Measurements from ENCODE around the gene GPR26. TPM values are rescaled to one million over a fixed set of nuclear protein-coding genes. Genes with fewer than 3 reads are reported as not detected.

Gene GPR26
- total and polyA plus RNA-seq, 2 donors (not counting 1 experiment from before 2014, with no cell fraction given), result not detected

DNA sequence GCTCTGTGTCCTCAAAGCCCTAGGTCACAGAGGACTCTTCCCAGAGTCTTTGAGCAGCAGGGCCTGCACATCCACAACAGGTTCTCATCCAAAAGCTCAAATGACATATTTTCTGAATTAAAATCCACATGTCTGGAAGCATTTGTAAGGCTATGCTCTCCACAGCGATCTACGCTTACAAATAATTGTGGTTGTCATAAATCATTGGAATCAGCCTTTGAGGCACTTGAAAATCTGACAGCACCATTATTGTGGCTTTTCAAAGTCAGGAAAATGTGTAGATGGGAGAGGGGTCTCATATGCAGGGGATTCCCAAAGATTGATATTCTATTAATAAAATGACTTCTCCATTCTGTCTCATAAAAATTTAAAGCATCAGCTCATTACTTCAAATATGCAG, 16.3 kb downstream of the GPR26 start:
- POLR2A ChIA-PET, result no interaction called here
- intact Hi-C loops (cut with micrococcal nuclease), result no loop called here
- peaks cover 26% of the 10 kb centered on the region for H3K27me3 Mint-ChIP-seq
- DNase-seq (no peak), ATAC-seq (ENCODE audit: low read depth) (no peak)
- no CpG with 5 or more reads among the region's 2 CpGs for WGBS (ENCODE audit: insufficient coverage)
- Histone ChIP-seq H3K27ac (ENCODE audit: low read length in 2 of 2) (no peak overlapping the region), H3K9ac (ENCODE audit: low read length) (no peak overlapping the region), H3K36me3 (replicated peaks in 1 of 2; ENCODE audit: control extremely low read depth in 1 of 2, control insufficient read depth in 1 of 2, extremely low read depth in 1 of 2, insufficient read depth in 2 of 2, low read length in 1 of 2) (no peaks in the 10 kb centered on the region), H3K4me3 (ENCODE audit: control extremely low read depth in 1 of 5, extremely low read depth in 1 of 5, insufficient read depth in 1 of 5, low read depth in 2 of 5, low read length in 4 of 5) (no peak overlapping the region), H2AFZ (ENCODE audit: insufficient read depth, low read depth, low read length, poor library complexity, severe bottlenecking) (no peak overlapping the region), H3K4me2 (replicated peaks; ENCODE audit: low read depth, low read length, poor library complexity, severe bottlenecking) (no peak overlapping the region), H3K4me1 (ENCODE audit: control insufficient read depth in 2 of 2, insufficient read depth in 2 of 2, low read length in 2 of 2) (no peaks in the 10 kb centered on the region), H4K20me1 (ENCODE audit: control insufficient read depth, insufficient read depth, low read length, poor library complexity, severe bottlenecking) (no peaks in the 10 kb centered on the region), H3K9me3 (ENCODE audit: control extremely low read depth in 1 of 3, control insufficient read depth in 2 of 3, insufficient read depth in 1 of 3, low read length in 2 of 3) (no peaks in the 10 kb centered on the region), H3K27me3 (replicated peaks in 1 of 4; ENCODE audit: control extremely low read depth in 1 of 4, control insufficient read depth in 3 of 4, insufficient read depth in 4 of 4, low read length in 3 of 4) (peaks cover 0 to 4% (median 0%) of the 10 kb centered on the region in 4 experiments), H3K79me2 (ENCODE audit: control insufficient read depth, insufficient read depth, low read length) (no peaks in the 10 kb centered on the region)
- no peak overlapping the region for H3K4me3 Mint-ChIP-seq
- no peaks in the 10 kb centered on the region for H3K9me3 Mint-ChIP-seq (ENCODE audit: insufficient read depth)
- TF ChIP-seq EZH2 (IDR thresholded peaks at IDR 0.05; ENCODE audit: borderline replicate concordance, insufficient read depth, low read depth, low read length, poor library complexity, severe bottlenecking) (no peak), CTCF (IDR thresholded peaks at IDR 0.05) (no peak)
- CTCF ChIA-PET, result no interaction called here
- no peaks in the 10 kb centered on the region for H3K4me1 Mint-ChIP-seq
- no peak overlapping the region for H3K27ac Mint-ChIP-seq

- POLR2A ChIA-PET, result no interaction called here
- Mint-ChIP-seq H3K9me3 (ENCODE audit: insufficient read depth) (no peaks in the 10 kb centered on the region), H3K4me1 (no peaks in the 10 kb centered on the region), H3K27me3 (peaks cover 26% of the 10 kb centered on the region), H3K4me3 (no peak overlapping the region), H3K27ac (no peak overlapping the region)
- Histone ChIP-seq H3K9ac (ENCODE audit: low read length) (no peak overlapping the region), H3K4me1 (ENCODE audit: control insufficient read depth in 2 of 2, insufficient read depth in 2 of 2, low read length in 2 of 2) (no peaks in the 10 kb centered on the region), H3K79me2 (ENCODE audit: control insufficient read depth, insufficient read depth, low read length) (no peaks in the 10 kb centered on the region), H3K27ac (ENCODE audit: low read length in 2 of 2) (no peak overlapping the region), H3K4me2 (replicated peaks; ENCODE audit: low read depth, low read length, poor library complexity, severe bottlenecking) (no peak overlapping the region), H3K9me3 (ENCODE audit: control extremely low read depth in 1 of 3, control insufficient read depth in 2 of 3, insufficient read depth in 1 of 3, low read length in 2 of 3) (no peaks in the 10 kb centered on the region), H2AFZ (ENCODE audit: insufficient read depth, low read depth, low read length, poor library complexity, severe bottlenecking) (no peak overlapping the region), H3K4me3 (ENCODE audit: control extremely low read depth in 1 of 5, extremely low read depth in 1 of 5, insufficient read depth in 1 of 5, low read depth in 2 of 5, low read length in 4 of 5) (no peak overlapping the region), H3K27me3 (replicated peaks in 1 of 4; ENCODE audit: control extremely low read depth in 1 of 4, control insufficient read depth in 3 of 4, insufficient read depth in 4 of 4, low read length in 3 of 4) (peaks cover 0 to 4% (median 0%) of the 10 kb centered on the region in 4 experiments), H4K20me1 (ENCODE audit: control insufficient read depth, insufficient read depth, low read length, poor library complexity, severe bottlenecking) (no peaks in the 10 kb centered on the region), H3K36me3 (replicated peaks in 1 of 2; ENCODE audit: control extremely low read depth in 1 of 2, control insufficient read depth in 1 of 2, extremely low read depth in 1 of 2, insufficient read depth in 2 of 2, low read length in 1 of 2) (no peaks in the 10 kb centered on the region)
- CTCF ChIA-PET, result no interaction called here
- WGBS (ENCODE audit: insufficient coverage), result 71% methylated on average over 3 of the region's 3 CpGs
- TF ChIP-seq CTCF (IDR thresholded peaks at IDR 0.05) (no peak), EZH2 (IDR thresholded peaks at IDR 0.05; ENCODE audit: borderline replicate concordance, insufficient read depth, low read depth, low read length, poor library complexity, severe bottlenecking) (no peak)
- DNase-seq, result no peak
- ATAC-seq (ENCODE audit: low read depth), result no peak
- intact Hi-C loops (cut with micrococcal nuclease), result no loop called here
Measured at GRCh38 chr10:123683459-123683858, 17.3 kb downstream of the GPR26 start.

Measured in B cell (primary cell).